ENCODE data around the gene HEPACAM2.

DNA sequence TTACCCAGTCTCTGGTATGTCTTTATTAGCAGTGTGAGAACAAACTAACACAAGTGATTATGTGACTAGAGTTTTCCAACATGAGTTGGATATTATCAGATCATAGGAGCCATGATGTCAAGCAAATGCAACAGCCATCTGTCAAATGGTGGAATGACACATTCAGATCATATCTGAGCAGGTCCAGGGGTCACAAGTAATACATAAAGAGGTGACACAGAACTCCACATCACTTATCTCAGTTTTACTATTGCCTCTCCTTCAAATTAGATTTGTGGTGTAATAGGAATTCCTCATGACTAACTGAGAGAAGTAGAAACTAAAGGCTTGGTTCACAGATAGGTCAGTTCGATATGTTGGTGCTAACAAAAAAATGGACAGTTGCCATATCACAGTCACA, 65.9 kb downstream of the HEPACAM2 start:
- TF ChIP-seq SIN3A (IDR thresholded peaks at IDR 0.05; ENCODE audit: borderline replicate concordance, insufficient read depth, low read length) (no peak), POLR2AphosphoS5 (IDR thresholded peaks at IDR 0.05; ENCODE audit: low read depth, low read length) (no peak), TAF1 (IDR thresholded peaks at IDR 0.05; ENCODE audit: borderline replicate concordance, insufficient read depth, low read length) (no peak)
- TF ChIP-seq, protein P1, sequence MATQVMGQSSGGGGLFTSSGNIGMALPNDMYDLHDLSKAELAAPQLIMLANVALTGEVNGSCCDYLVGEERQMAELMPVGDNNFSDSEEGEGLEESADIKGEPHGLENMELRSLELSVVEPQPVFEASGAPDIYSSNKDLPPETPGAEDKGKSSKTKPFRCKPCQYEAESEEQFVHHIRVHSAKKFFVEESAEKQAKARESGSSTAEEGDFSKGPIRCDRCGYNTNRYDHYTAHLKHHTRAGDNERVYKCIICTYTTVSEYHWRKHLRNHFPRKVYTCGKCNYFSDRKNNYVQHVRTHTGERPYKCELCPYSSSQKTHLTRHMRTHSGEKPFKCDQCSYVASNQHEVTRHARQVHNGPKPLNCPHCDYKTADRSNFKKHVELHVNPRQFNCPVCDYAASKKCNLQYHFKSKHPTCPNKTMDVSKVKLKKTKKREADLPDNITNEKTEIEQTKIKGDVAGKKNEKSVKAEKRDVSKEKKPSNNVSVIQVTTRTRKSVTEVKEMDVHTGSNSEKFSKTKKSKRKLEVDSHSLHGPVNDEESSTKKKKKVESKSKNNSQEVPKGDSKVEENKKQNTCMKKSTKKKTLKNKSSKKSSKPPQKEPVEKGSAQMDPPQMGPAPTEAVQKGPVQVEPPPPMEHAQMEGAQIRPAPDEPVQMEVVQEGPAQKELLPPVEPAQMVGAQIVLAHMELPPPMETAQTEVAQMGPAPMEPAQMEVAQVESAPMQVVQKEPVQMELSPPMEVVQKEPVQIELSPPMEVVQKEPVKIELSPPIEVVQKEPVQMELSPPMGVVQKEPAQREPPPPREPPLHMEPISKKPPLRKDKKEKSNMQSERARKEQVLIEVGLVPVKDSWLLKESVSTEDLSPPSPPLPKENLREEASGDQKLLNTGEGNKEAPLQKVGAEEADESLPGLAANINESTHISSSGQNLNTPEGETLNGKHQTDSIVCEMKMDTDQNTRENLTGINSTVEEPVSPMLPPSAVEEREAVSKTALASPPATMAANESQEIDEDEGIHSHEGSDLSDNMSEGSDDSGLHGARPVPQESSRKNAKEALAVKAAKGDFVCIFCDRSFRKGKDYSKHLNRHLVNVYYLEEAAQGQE (IDR thresholded peaks at IDR 0.05; ENCODE audit: insufficient read depth in 1 of 2, low read depth in 2 of 2, low read length in 2 of 2): no peak

All from PFSK-1 (cell line).